K562 (cell line): ENCODE measurements around the gene RXRA. TPM values are rescaled to one million over a fixed set of nuclear protein-coding genes. Genes with fewer than 3 reads are reported as not detected.

Experiments
- ATAC-seq: fragments of 200-7000 bp; cut with Tn5 transposase; 3 replicates; pipeline ENCODE4 v1.9.1; 2020; ENCODE audit warnings: moderate library complexity
- BruUV-seq: library from RNA; stranded (reverse); fragments of 400-500 nt; replicated peaks from 2 replicates; lab custom pipeline; 2021; lab: Mats Ljungman, UMichigan
- CTCF ChIA-PET: fragments of 300-600 bp; formaldehyde crosslinking; extraction: SDS; loops from one replicate; lab custom pipeline; 2021; ENCODE audit warnings: low intra/inter-chr PET ratio; lab: Yijun Ruan, JAX
- POLR2A ChIA-PET: fragments of 300-600, 350-650 bp; sonication (Branson Sonifier 250); formaldehyde crosslinking; extraction: SDS; loops from one replicate; lab custom pipeline; 2021; ENCODE audit warnings: antibody characterized with exemption, inconsistent platforms; lab: Yijun Ruan, JAX
- DNase-seq, 4 experiments: peaks; one replicate each; pipeline versions ENCODE4 v3.0.0 to v3.0.0-alpha.2; 2011 to 2018; ENCODE audit warnings: low spot score in 3 of 4, mixed read lengths in 3 of 4; ENCODE audit errors: extremely low read depth in 1 of 4
- FAIRE-seq: peaks from 2 replicates; lab custom pipeline; 2011; peaks lifted over from hg19 to GRCh38; lab: Jason Lieb, UNC
- H2AFZ ChIP-seq: 2 replicates; pipeline ENCODE4 v1.6.0; 2011; ENCODE audit warnings: low read depth, low read length, control low read depth, inconsistent platforms
- H3K27ac ChIP-seq: fragments of 200-600 bp; 3 replicates; pipeline ENCODE4 v1.8.0; 2011; ENCODE audit warnings: low read depth, mild to moderate bottlenecking, control low read depth, inconsistent platforms, low read length, moderate library complexity, mixed read lengths; ENCODE audit errors: extremely low read depth
- H3K27me3 ChIP-seq, 2 experiments: fragments of 300-600 bp in 1 of 2; 2 replicates in 1 of 2; 3 replicates in 1 of 2; pipeline versions ENCODE4 v1.6.0 to v1.8.0; 2011; ENCODE audit warnings: inconsistent platforms in 2 of 2, low read length in 2 of 2, mild to moderate bottlenecking in 1 of 2, mixed read lengths in 1 of 2, moderate library complexity in 1 of 2; ENCODE audit not compliant: control insufficient read depth in 2 of 2, insufficient read depth in 2 of 2
- H3K36me3 ChIP-seq: fragments of 300-600 bp; 3 replicates; pipeline ENCODE4 v1.8.0; 2011; ENCODE audit warnings: mild to moderate bottlenecking, low read length, inconsistent platforms; ENCODE audit not compliant: control insufficient read depth, insufficient read depth
- H3K4me1 ChIP-seq, 2 experiments: fragments of 200-600 bp in 1 of 2; replicated peaks in 1 of 2; 2 replicates in 1 of 2; 3 replicates in 1 of 2; pipeline versions ENCODE4 v1.5.1 to v1.8.0; 2011; ENCODE audit warnings: inconsistent platforms in 2 of 2, low read length in 2 of 2, mild to moderate bottlenecking in 1 of 2, mixed read lengths in 1 of 2, moderate library complexity in 1 of 2; ENCODE audit not compliant: control insufficient read depth in 2 of 2, insufficient read depth in 2 of 2
- H3K4me2 ChIP-seq: 2 replicates; pipeline ENCODE4 v1.6.1; 2011; ENCODE audit warnings: low read length, control low read depth, inconsistent platforms, mixed read lengths; ENCODE audit not compliant: insufficient read depth
- H3K4me3 ChIP-seq: fragments of 200-600 bp; sonication (generic), shearing (Covaris generic); 2 replicates; pipeline ENCODE4 v1.5.1; 2016; ENCODE audit warnings: control low read depth, inconsistent platforms
- H3K79me2 ChIP-seq: fragments of 200-600 bp; 3 replicates; pipeline ENCODE4 v1.8.0; 2011; ENCODE audit warnings: low read length, inconsistent platforms; ENCODE audit not compliant: control insufficient read depth, insufficient read depth
- H3K9ac ChIP-seq, 2 experiments: 2 replicates each; pipeline versions ENCODE4 v1.6.0 to v1.6.1; 2011; ENCODE audit warnings: low read depth in 2 of 2, low read length in 2 of 2, control low read depth in 1 of 2, inconsistent platforms in 1 of 2, mild to moderate bottlenecking in 1 of 2, mixed read lengths in 1 of 2; ENCODE audit not compliant: insufficient read depth in 1 of 2
- H3K9me1 ChIP-seq: one replicate; pipeline ENCODE4 v1.6.0; 2011; ENCODE audit warnings: inconsistent platforms, mild to moderate bottlenecking, low read length, moderate library complexity; ENCODE audit not compliant: control insufficient read depth, insufficient read depth
- H3K9me3 ChIP-seq: replicated peaks from 2 replicates; pipeline ENCODE4 v1.5.1; 2011; ENCODE audit warnings: low read depth, low read length, inconsistent platforms; ENCODE audit not compliant: control insufficient read depth, insufficient read depth
- H4K20me1 ChIP-seq: replicated peaks from 2 replicates; pipeline ENCODE4 v1.6.1; 2011; ENCODE audit warnings: low read length, inconsistent platforms, mixed read lengths; ENCODE audit not compliant: control insufficient read depth, insufficient read depth
- BACH1 ChIP-seq: fragments of 200-800 bp; sonication (Bioruptor generic); IDR thresholded peaks from 2 replicates; pipeline ENCODE4 v1.6.1; 2016; ENCODE audit warnings: missing genetic modification characterization, missing compliant biosample characterization
- CBFB ChIP-seq: sonication (generic); formaldehyde crosslinking; IDR thresholded peaks from 2 replicates; pipeline ENCODE4 v1.4.0; 2020; ENCODE audit warnings: mild to moderate bottlenecking, missing genetic modification reagents
- CEBPB ChIP-seq: fragments of 450-650 bp; IDR thresholded peaks from 2 replicates; pipeline ENCODE4 v1.6.1; 2016; ENCODE audit warnings: missing genetic modification characterization, missing compliant biosample characterization
- HSF4 ChIP-seq: fragments of 250-450 bp; sonication (Bioruptor Pico); IDR thresholded peaks from 2 replicates; pipeline ENCODE4 v2.1.2; 2022; ENCODE audit warnings: mild to moderate bottlenecking, moderate library complexity, borderline replicate concordance
- NBN ChIP-seq: fragments of 450-650 bp; IDR thresholded peaks from 2 replicates; pipeline ENCODE4 v1.6.1; 2016; ENCODE audit warnings: low read depth, mild to moderate bottlenecking
- SMARCB1 ChIP-seq: IDR thresholded peaks from 2 replicates; pipeline ENCODE4 v1.6.1; 2011; ENCODE audit warnings: improper control_type of control experiment, low read depth; ENCODE audit not compliant: insufficient read length
- SP1 ChIP-seq: sonication (generic); formaldehyde crosslinking; IDR thresholded peaks from 2 replicates; pipeline ENCODE4 v1.8.1; 2022; ENCODE audit warnings: mild to moderate bottlenecking, missing genetic modification reagents
- TEAD1 ChIP-seq, 2 experiments: fragments of 450-650 bp in 1 of 2; sonication (generic) in 1 of 2; formaldehyde crosslinking; IDR thresholded peaks; 2 replicates each; pipeline versions ENCODE4 v1.4.0 to v1.8.0; 2020 to 2022; ENCODE audit warnings: mild to moderate bottlenecking in 2 of 2, missing genetic modification reagents in 1 of 2
- ZBTB17 ChIP-seq: fragments of 450-650 bp; formaldehyde crosslinking; IDR thresholded peaks from 2 replicates; pipeline ENCODE4 v1.4.0; 2020; ENCODE audit warnings: mild to moderate bottlenecking
- ZNF212 ChIP-seq: fragments of 450-650 bp; formaldehyde crosslinking; IDR thresholded peaks from 2 replicates; pipeline ENCODE4 v1.4.0; 2020; ENCODE audit warnings: mild to moderate bottlenecking
- WGBS: fragments of 100-300 bp; shearing (Covaris generic); methylation state at CpG from one replicate; pipeline ENCODE4 v1.1.6; 2016; ENCODE audit warnings: low coverage, mixed read lengths; ENCODE audit not compliant: insufficient coverage; ENCODE audit errors: missing lambda C conversion rate; 5-methylcytosine and 5-hydroxymethylcytosine counted together
- in situ Hi-C: fragments of 300-500 bp; cut with MboI; formaldehyde crosslinking; loops from 4 replicates; pipeline ENCODE4 v1.15.0; 2018; ENCODE audit warnings: inconsistent platforms, mixed read lengths
- intact Hi-C: fragments of 100-400 bp; cut with micrococcal nuclease; formaldehyde crosslinking; loops from 2 replicates; pipeline ENCODE4 v1.14.2; 2022
- polyA plus RNA-seq, 8 experiments: library from polyadenylated mRNA; depleted of rRNA in 4 of 8; stranded (reverse) in 5 of 8; unstranded in 3 of 8; fragments of >200 nt; fragmentation: Nextera tagmentation in 2 of 8; fragmentation: Illumina TruSeq in 1 of 8; extraction: Ambion mirVana in 2 of 8; extraction: Trizol in 1 of 8; gene quantifications; 2 replicates each; pipeline versions ENCODE4 v1.2.1 to v1.2.3, GENCODE V29; 2011 to 2014; ENCODE audit warnings: inconsistent platforms in 1 of 8, missing spikeins in 1 of 8
- total RNA-seq, 7 experiments: library from RNA; depleted of rRNA in 6 of 7; stranded (reverse); fragments of >200 nt in 6 of 7; fragmentation: Illumina TruSeq in 2 of 7; extraction: Trizol in 2 of 7; gene quantifications; 2 replicates each; pipeline versions ENCODE4 v1.2.1 to v1.2.3, GENCODE V29; 2011 to 2021; ENCODE audit warnings: low replicate concordance in 1 of 7

Gene RXRA
- total and polyA plus RNA-seq, 9 of the 15 experiments (the other 6 are each of a cell fraction or from before 2014, with no cell fraction given): 0.35 to 23.6 (median 4.6) TPM

DNA sequence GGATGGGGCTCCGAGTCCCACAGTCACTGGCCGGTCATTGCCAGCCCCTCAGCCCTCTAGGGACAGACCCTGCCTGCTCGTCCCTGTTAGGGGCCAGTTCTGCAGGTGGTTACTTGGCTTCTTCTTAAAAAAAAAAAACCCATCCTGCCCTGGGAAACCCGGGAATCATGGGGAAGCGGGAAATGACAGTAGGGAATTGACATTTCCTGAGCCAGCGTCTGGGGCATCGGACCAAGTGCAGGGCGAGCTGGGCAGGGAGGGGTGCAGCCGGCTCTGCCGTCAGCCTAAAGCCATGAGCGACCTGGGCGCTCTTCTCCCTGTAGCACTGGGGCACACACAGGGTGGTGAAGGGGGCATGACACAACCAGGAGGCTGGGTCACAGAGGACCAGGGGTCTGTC is 66.6 kb downstream of the RXRA start:
- Histone ChIP-seq H3K79me2 (no peaks in the 10 kb centered on the region; the same call in 1 of the 3 replicates), H3K4me1 (peaks cover 0 to 57% of the 10 kb centered on the region in 2 experiments; a peak in 2 of 5 replicates), H3K9me1 (no peaks in the 10 kb centered on the region), H4K20me1 (peaks cover 23% of the 10 kb centered on the region), H3K9me3 (no peaks in the 10 kb centered on the region), H3K9ac (no peak overlapping the region), H3K4me2 (no peak overlapping the region), H3K27ac (no peak overlapping the region), H3K36me3 (no peaks in the 10 kb centered on the region), H3K4me3 (no peak overlapping the region), H2AFZ (no peak overlapping the region), H3K27me3 (no peaks in the 10 kb centered on the region)
- POLR2A ChIA-PET: interaction anchor here (1.5 kb wide), 1 partner anchor 10 kb away, joined by 4 read pairs; no protein-coding TSS in a partner anchor
- 61% methylated on average over 10 of the region's 12 CpGs for WGBS
- in situ Hi-C loops: no loop called here
- TF ChIP-seq SP1 (CRISPR knock-in tag) (no peak), BACH1 (no peak), SMARCB1 (no peak), ZBTB17 (CRISPR knock-in tag) (no peak), ZNF212 (CRISPR knock-in tag) (no peak)
- BruUV-seq: no TSS peak
- DNase-seq: no peak
- FAIRE-seq: no peak
- intact Hi-C loops: no loop called here
- CTCF ChIA-PET: no interaction called here
- ATAC-seq: no peak

DNA sequence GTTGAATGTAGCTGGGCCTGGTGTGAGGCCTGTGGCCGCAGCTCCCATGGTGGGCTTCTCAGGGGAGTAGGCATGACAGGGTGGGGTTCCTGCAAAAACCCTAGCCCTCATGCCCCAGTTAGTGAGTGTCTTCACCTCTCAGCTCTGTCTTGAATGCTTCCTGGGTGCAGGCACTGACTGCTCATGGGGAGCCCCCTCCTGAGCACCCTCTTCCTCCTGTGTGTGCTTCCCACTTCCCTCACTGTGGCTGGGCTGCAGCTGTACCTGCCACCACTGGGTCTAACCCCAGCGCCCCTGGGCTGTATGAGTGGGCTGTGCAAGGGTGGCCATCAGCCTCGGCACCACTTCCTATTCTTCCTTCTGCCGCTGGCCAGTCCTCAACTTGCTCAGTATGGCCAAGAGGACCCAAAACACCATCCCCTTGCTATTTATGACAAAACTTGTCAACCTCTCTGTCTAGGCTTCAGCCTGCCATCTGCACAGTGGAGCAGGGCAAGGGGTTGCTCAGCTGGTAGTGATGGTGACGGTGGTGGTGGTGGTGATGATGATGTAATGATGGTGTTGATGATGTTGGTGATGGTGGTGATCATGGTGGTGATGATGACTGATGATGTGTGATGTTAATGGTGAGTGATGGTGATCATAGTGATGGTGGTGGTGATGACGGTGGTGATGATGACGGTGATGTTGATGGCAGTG is 67.5 kb downstream of the RXRA start:
- intact Hi-C loops: no loop called here
- H3K4me3 ChIP-seq: no peak overlapping the region

More for the DNA sequence above, 67.5 kb downstream of the RXRA start:
- FAIRE-seq: no peak
- Histone ChIP-seq H2AFZ (no peak overlapping the region), H3K9me3 (no peaks in the 10 kb centered on the region), H3K36me3 (no peaks in the 10 kb centered on the region), H3K27ac (no peak overlapping the region), H3K79me2 (no peaks in the 10 kb centered on the region; the same call in 2 of the 3 replicates), H3K9me1 (no peaks in the 10 kb centered on the region), H4K20me1 (peaks cover 15% of the 10 kb centered on the region), H3K9ac (no peak overlapping the region), H3K4me2 (no peak overlapping the region), H3K27me3 (no peaks in the 10 kb centered on the region)
- DNase-seq: no peak
- WGBS: 32% methylated on average over 6 of the region's 7 CpGs
- ChIA-PET CTCF (no interaction called here), POLR2A (no interaction called here)
- ATAC-seq: no peak
- TF ChIP-seq TEAD1 (CRISPR knock-in tag; IDR thresholded peaks at IDR 0.05) (no peak), CBFB (CRISPR knock-in tag) (no peak), NBN (no peak), HSF4 (no peak), CEBPB (tag) (no peak)
- TF ChIP-seq, all 486 proteins: peak for 0
- peaks cover 0 to 54% of the 10 kb centered on the region in 2 experiments; a peak in 2 of 5 replicates for H3K4me1 ChIP-seq
- no TSS peak for BruUV-seq
- in situ Hi-C loops: no loop called here
